ENCODE measurements around the gene BLTP3B. TPM values are rescaled to one million over a fixed set of nuclear protein-coding genes. Genes with fewer than 3 reads are reported as not detected.

Gene BLTP3B
- total RNA-seq, 2 donors from 2014 or later, result 29.1 to 40.6 TPM

DNA sequence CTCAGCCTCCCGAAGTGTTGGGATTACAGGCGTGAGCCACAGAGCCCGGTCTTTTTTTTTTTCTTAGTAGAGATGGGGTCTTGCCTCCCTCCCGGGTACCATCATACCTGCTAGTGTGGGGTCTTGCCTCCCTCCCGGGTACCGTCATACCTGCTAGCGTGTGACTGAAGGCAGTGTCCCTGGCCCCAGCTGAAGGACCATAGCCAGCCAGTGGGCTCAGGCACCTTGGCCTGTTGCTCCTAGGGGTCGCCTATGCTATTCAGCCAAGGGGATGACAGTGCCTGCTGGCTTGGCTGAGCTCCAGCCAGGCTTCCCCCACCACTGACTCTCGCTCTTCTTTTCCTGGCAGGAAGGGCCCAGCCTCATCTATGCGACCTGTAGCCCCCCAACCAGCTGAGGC lies 10.5 kb upstream of the BLTP3B start:
- Mint-ChIP-seq H3K4me1 (peaks cover 11% of the 10 kb centered on the region), H3K27me3 (ENCODE audit: insufficient read depth) (no peaks in the 10 kb centered on the region), H3K27ac (no peak overlapping the region), H3K4me3 (no peak overlapping the region), H3K36me3 (ENCODE audit: low read depth) (peaks cover 12% of the 10 kb centered on the region), H3K9me3 (peaks cover 21% of the 10 kb centered on the region)
- Histone ChIP-seq H3K27me3 (ENCODE audit: control insufficient read depth, insufficient read depth, low read length, poor library complexity, severe bottlenecking) (no peaks in the 10 kb centered on the region), H3K9me3 (ENCODE audit: control insufficient read depth, low read length) (peaks cover 47% of the 10 kb centered on the region), H3K36me3 (ENCODE audit: control insufficient read depth, insufficient read depth, low read length) (peaks cover 6% of the 10 kb centered on the region), H3K4me1 (ENCODE audit: control insufficient read depth, insufficient read depth, low read length) (no peaks in the 10 kb centered on the region), H3K27ac (ENCODE audit: low read depth, low read length) (no peak overlapping the region), H3K4me3 (ENCODE audit: low read length) (no peak overlapping the region), H3K9ac (ENCODE audit: extremely low read depth, low read length, poor library complexity, severe bottlenecking) (no peak overlapping the region)
- WGBS, 2 experiments (ENCODE audit: insufficient coverage in 1 of 2, insufficient read length in 1 of 2), result 94 to 95% methylated on average over 6 to 10 of the region's 10 CpGs
- TF ChIP-seq, protein P1, sequence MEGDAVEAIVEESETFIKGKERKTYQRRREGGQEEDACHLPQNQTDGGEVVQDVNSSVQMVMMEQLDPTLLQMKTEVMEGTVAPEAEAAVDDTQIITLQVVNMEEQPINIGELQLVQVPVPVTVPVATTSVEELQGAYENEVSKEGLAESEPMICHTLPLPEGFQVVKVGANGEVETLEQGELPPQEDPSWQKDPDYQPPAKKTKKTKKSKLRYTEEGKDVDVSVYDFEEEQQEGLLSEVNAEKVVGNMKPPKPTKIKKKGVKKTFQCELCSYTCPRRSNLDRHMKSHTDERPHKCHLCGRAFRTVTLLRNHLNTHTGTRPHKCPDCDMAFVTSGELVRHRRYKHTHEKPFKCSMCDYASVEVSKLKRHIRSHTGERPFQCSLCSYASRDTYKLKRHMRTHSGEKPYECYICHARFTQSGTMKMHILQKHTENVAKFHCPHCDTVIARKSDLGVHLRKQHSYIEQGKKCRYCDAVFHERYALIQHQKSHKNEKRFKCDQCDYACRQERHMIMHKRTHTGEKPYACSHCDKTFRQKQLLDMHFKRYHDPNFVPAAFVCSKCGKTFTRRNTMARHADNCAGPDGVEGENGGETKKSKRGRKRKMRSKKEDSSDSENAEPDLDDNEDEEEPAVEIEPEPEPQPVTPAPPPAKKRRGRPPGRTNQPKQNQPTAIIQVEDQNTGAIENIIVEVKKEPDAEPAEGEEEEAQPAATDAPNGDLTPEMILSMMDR (conservative IDR thresholded peaks at IDR 0.05), result no peak
- DNase-seq, result no peak

DNA sequence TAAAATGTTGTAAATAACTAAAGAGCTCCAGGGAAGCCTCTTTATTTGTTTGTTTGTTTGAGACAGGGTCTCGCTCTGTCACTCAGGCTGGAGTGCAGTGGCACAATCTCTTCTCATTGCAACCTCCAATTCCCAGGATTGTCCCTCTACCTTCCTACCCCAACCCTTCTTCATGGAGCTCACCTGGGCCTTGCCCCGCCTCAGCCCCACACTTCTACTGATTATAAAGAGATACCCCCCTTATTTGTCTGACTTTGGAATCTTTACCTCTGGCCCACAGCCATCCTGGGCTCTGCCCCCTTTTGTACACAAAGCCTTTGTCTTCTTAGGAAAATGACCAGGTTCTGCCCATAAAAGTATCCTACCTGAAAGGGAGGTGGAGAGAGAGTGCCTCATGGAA lies 9.1 kb upstream of the BLTP3B start:
- Mint-ChIP-seq H3K4me1 (peaks cover 11% of the 10 kb centered on the region), H3K27ac (peak overlapping the region; percentile 80), H3K27me3 (ENCODE audit: insufficient read depth) (no peaks in the 10 kb centered on the region), H3K9me3 (peaks cover 19% of the 10 kb centered on the region), H3K36me3 (ENCODE audit: low read depth) (peaks cover 8% of the 10 kb centered on the region), H3K4me3 (no peak overlapping the region)
- peak; percentile 68 for DNase-seq
- TF ChIP-seq, protein P1 (conservative IDR thresholded peaks at IDR 0.05), result no peak
- Histone ChIP-seq H3K9ac (ENCODE audit: extremely low read depth, low read length, poor library complexity, severe bottlenecking) (no peak overlapping the region), H3K27ac (ENCODE audit: low read depth, low read length) (no peak overlapping the region), H3K27me3 (ENCODE audit: control insufficient read depth, insufficient read depth, low read length, poor library complexity, severe bottlenecking) (no peaks in the 10 kb centered on the region), H3K4me1 (ENCODE audit: control insufficient read depth, insufficient read depth, low read length) (no peaks in the 10 kb centered on the region), H3K9me3 (ENCODE audit: control insufficient read depth, low read length) (peaks cover 42% of the 10 kb centered on the region), H3K36me3 (ENCODE audit: control insufficient read depth, insufficient read depth, low read length) (no peaks in the 10 kb centered on the region), H3K4me3 (ENCODE audit: low read length) (no peak overlapping the region)
- WGBS, 2 experiments (ENCODE audit: insufficient coverage in 1 of 2, insufficient read length in 1 of 2), result 88 to 100% methylated on average over 1 to 2 of the region's 2 CpGs

DNA sequence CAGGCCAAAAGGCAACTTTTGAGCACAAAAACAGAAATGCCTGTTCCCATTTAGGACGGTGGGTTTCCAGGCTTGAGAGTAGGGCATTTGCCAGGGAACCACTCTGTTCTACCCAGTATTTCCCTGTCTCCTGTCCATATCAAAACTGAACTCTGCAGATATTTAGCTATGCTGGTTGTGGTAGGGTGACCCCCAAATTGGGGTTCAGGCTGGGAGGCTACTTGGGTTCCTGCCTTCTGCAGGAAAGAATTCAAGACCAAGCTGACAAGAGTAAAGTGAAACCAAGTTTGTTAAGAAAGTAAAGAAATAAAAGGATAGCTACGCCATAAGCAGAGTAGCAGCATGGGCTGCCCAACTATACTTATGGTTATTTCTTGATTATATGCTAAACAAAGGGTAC lies 3.6 kb upstream of the BLTP3B start:
- 80 to 93% methylated on average over 1 to 2 of the region's 2 CpGs for WGBS, 2 experiments (ENCODE audit: insufficient coverage in 1 of 2, insufficient read length in 1 of 2)
- TF ChIP-seq, protein P1 (conservative IDR thresholded peaks at IDR 0.05), result no peak
- Histone ChIP-seq H3K4me3 (ENCODE audit: low read length) (peak overlapping the region; percentile 66), H3K27ac (ENCODE audit: low read depth, low read length) (no peak overlapping the region), H3K4me1 (ENCODE audit: control insufficient read depth, insufficient read depth, low read length) (no peaks in the 10 kb centered on the region), H3K36me3 (ENCODE audit: control insufficient read depth, insufficient read depth, low read length) (peaks cover 9% of the 10 kb centered on the region), H3K9ac (ENCODE audit: extremely low read depth, low read length, poor library complexity, severe bottlenecking) (no peak overlapping the region), H3K9me3 (ENCODE audit: control insufficient read depth, low read length) (peaks cover 73% of the 10 kb centered on the region), H3K27me3 (ENCODE audit: control insufficient read depth, insufficient read depth, low read length, poor library complexity, severe bottlenecking) (no peaks in the 10 kb centered on the region)
- peaks cover 17% of the 10 kb centered on the region for H3K36me3 Mint-ChIP-seq (ENCODE audit: low read depth)
- no peak for DNase-seq
- no peak overlapping the region for H3K27ac Mint-ChIP-seq
- H3K4me3 Mint-ChIP-seq, result no peak overlapping the region
- peaks cover 3% of the 10 kb centered on the region for H3K4me1 Mint-ChIP-seq
- no peaks in the 10 kb centered on the region for H3K27me3 Mint-ChIP-seq (ENCODE audit: insufficient read depth)
- peaks cover 36% of the 10 kb centered on the region for H3K9me3 Mint-ChIP-seq

Measured in endodermal cell (in vitro differentiated cells).